ENCODE data around the gene FAM3B.

The FAM3B gene

DNA sequence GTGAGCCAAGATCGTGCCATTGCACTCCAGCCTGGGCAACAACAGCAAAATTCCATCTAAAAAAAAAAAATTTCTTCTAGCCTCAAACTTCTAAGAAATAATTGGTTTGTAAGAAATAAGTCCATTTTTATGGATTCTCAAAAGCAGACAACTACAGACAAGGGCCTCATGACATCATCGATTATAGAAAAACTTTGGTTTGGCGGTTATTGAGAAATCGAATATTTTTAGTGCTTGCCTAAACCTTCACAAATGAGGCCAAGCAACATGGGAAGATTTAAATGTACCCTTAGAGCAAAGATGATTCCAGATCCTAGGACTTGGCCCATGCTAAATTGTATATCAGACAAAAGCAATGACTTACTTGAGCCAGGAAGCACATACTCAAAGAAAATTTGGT is 81.7 kb downstream of the FAM3B start:
- Histone ChIP-seq H3K36me3 (ENCODE audit: insufficient read depth, low read length) (peaks cover 87% of the 10 kb centered on the region), H3K4me2 (ENCODE audit: low read length) (no peak overlapping the region), H3K9ac (ENCODE audit: low read length) (no peak overlapping the region), H3K9me2 (ENCODE audit: low read depth, low read length) (no peaks in the 10 kb centered on the region), H3K27me3 (ENCODE audit: insufficient read depth, low read length) (no peaks in the 10 kb centered on the region), H3K27ac (ENCODE audit: low read depth, low read length, poor library complexity, severe bottlenecking) (no peak overlapping the region), H2AFZ (ENCODE audit: low read length) (no peak overlapping the region), H3K79me2 (ENCODE audit: insufficient read depth, low read length) (no peaks in the 10 kb centered on the region), H4K20me1 (ENCODE audit: insufficient read depth, low read length) (no peaks in the 10 kb centered on the region), H3K9me3 (ENCODE audit: low read length) (no peaks in the 10 kb centered on the region), H3K4me1 (ENCODE audit: insufficient read depth, low read length, severe bottlenecking) (no peaks in the 10 kb centered on the region), H3K4me3 (ENCODE audit: low read depth, low read length, poor library complexity, severe bottlenecking) (no peak overlapping the region), H3F3A (ENCODE audit: insufficient read depth, low read length) (no peaks in the 10 kb centered on the region)
- no peak for TF ChIP-seq EZH2 (IDR thresholded peaks at IDR 0.05; ENCODE audit: borderline replicate concordance, low read length)
- TF ChIP-seq, protein P1, sequence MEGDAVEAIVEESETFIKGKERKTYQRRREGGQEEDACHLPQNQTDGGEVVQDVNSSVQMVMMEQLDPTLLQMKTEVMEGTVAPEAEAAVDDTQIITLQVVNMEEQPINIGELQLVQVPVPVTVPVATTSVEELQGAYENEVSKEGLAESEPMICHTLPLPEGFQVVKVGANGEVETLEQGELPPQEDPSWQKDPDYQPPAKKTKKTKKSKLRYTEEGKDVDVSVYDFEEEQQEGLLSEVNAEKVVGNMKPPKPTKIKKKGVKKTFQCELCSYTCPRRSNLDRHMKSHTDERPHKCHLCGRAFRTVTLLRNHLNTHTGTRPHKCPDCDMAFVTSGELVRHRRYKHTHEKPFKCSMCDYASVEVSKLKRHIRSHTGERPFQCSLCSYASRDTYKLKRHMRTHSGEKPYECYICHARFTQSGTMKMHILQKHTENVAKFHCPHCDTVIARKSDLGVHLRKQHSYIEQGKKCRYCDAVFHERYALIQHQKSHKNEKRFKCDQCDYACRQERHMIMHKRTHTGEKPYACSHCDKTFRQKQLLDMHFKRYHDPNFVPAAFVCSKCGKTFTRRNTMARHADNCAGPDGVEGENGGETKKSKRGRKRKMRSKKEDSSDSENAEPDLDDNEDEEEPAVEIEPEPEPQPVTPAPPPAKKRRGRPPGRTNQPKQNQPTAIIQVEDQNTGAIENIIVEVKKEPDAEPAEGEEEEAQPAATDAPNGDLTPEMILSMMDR (IDR thresholded peaks at IDR 0.05; ENCODE audit: low read length) = no peak

DNA sequence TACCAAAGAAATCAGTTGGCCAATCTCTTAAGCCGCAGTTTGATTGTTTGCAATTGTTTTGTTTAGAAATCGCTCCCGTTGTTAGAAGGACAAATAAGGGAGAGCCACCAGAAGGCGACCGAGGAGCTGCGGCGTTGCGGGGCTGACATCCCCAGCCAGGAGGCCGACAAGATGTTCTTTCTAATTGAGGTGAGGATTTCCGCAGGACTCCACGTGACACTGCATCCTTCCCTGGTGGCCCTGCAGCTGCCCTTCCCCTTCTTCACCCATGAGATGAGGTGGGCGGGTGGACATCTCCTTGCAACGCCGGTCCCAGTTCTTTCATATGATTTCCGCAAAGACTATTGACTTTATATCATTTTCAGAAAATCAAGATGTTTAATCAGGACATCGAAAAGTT is 82.2 kb downstream of the FAM3B start:
- no peaks in the 10 kb centered on the region for H3K9me2 ChIP-seq (ENCODE audit: low read depth, low read length)
- no peak overlapping the region for H2AFZ ChIP-seq (ENCODE audit: low read length)
- no peaks in the 10 kb centered on the region for H3K27me3 ChIP-seq (ENCODE audit: insufficient read depth, low read length)
- no peak for TF ChIP-seq EZH2 (IDR thresholded peaks at IDR 0.05; ENCODE audit: borderline replicate concordance, low read length)
- TF ChIP-seq, protein P1 (IDR thresholded peaks at IDR 0.05; ENCODE audit: low read length) = no peak
- H3K4me1 ChIP-seq (ENCODE audit: insufficient read depth, low read length, severe bottlenecking) = no peaks in the 10 kb centered on the region
- no peaks in the 10 kb centered on the region for H4K20me1 ChIP-seq (ENCODE audit: insufficient read depth, low read length)
- no peaks in the 10 kb centered on the region for H3F3A ChIP-seq (ENCODE audit: insufficient read depth, low read length)
- H3K9ac ChIP-seq (ENCODE audit: low read length) = no peak overlapping the region
- H3K9me3 ChIP-seq (ENCODE audit: low read length) = no peaks in the 10 kb centered on the region
- H3K4me2 ChIP-seq (ENCODE audit: low read length) = no peak overlapping the region
- H3K36me3 ChIP-seq (ENCODE audit: insufficient read depth, low read length) = peaks cover 88% of the 10 kb centered on the region
- H3K79me2 ChIP-seq (ENCODE audit: insufficient read depth, low read length) = no peaks in the 10 kb centered on the region
- H3K4me3 ChIP-seq (ENCODE audit: low read depth, low read length, poor library complexity, severe bottlenecking) = no peak overlapping the region
- no peak overlapping the region for H3K27ac ChIP-seq (ENCODE audit: low read depth, low read length, poor library complexity, severe bottlenecking)

DNA sequence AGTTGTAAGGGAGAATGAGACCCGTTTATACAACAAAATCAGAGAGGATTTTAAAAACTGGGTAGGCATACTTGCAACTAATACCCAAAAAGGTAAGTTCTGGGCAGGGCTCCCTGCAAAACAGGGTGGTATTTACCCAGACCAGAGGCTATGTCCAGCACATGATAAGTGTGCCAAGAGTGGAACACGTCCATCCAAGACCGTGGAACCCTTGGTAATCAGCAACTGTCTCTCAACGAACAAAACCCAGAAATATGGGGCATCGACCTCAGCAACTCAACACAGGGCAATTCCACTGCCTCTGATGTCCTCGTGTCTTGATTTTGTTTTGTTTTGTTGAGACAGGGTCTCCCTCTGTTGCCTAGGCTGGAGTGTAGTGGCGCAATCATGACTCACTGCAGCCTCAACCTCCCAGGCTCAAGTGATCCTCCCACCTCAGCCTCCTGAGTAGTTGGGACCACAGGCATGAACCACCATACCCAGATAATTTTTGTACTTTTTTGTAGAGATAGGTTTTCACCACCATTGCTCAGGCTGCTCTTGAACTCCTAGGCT is 82.7 kb downstream of the FAM3B start:
- no peaks in the 10 kb centered on the region for H3K4me1 ChIP-seq (ENCODE audit: insufficient read depth, low read length, severe bottlenecking)
- no peak overlapping the region for H3K4me3 ChIP-seq (ENCODE audit: low read depth, low read length, poor library complexity, severe bottlenecking)
- no peaks in the 10 kb centered on the region for H3K27me3 ChIP-seq (ENCODE audit: insufficient read depth, low read length)
- TF ChIP-seq, protein P1 (IDR thresholded peaks at IDR 0.05; ENCODE audit: low read length) = no peak
- no peak for TF ChIP-seq EZH2 (IDR thresholded peaks at IDR 0.05; ENCODE audit: borderline replicate concordance, low read length)
- H3K36me3 ChIP-seq (ENCODE audit: insufficient read depth, low read length) = peaks cover 92% of the 10 kb centered on the region
- H3K9me2 ChIP-seq (ENCODE audit: low read depth, low read length) = no peaks in the 10 kb centered on the region
- no peaks in the 10 kb centered on the region for H3F3A ChIP-seq (ENCODE audit: insufficient read depth, low read length)
- H3K4me2 ChIP-seq (ENCODE audit: low read length) = no peak overlapping the region
- no peaks in the 10 kb centered on the region for H3K9me3 ChIP-seq (ENCODE audit: low read length)
- no peak overlapping the region for H3K27ac ChIP-seq (ENCODE audit: low read depth, low read length, poor library complexity, severe bottlenecking)
- H2AFZ ChIP-seq (ENCODE audit: low read length) = no peak overlapping the region
- H3K9ac ChIP-seq (ENCODE audit: low read length) = no peak overlapping the region
- no peaks in the 10 kb centered on the region for H3K79me2 ChIP-seq (ENCODE audit: insufficient read depth, low read length)
- H4K20me1 ChIP-seq (ENCODE audit: insufficient read depth, low read length) = no peaks in the 10 kb centered on the region

Measured in OCI-LY1 (cell line).